ENCODE results near the gene ASNSD1. TPM values are rescaled to one million over a fixed set of nuclear protein-coding genes. Genes with fewer than 3 reads are reported as not detected.
"Not testable (repeated sequence)": the region's sequence is repeated elsewhere in the genome, so short reads cannot be mapped to it uniquely, and the experiment has no call there.

ASNSD1 gene
- total RNA-seq, 1 donor from 2014 or later, result 52.0 TPM

GRCh38 chr2:189654641-189655040, 6.6 kb upstream of the ASNSD1 start:
- intact Hi-C loops (cut with micrococcal nuclease), result no loop called here
- Mint-ChIP-seq H3K27ac (no peak overlapping the region), H3K4me1 (ENCODE audit: low read depth) (peaks cover 22% of the 10 kb centered on the region), H3K9me3 (peaks cover 21% of the 10 kb centered on the region), H3K36me3 (ENCODE audit: low read depth) (peaks cover 14% of the 10 kb centered on the region), H3K4me3 (ENCODE audit: low read depth) (no peak overlapping the region), H3K27me3 (ENCODE audit: low read depth) (no peaks in the 10 kb centered on the region)
- no peak for DNase-seq (ENCODE audit: low spot score)

GRCh38 chr2:189657867-189658266, 3.4 kb upstream of the ASNSD1 start:
- intact Hi-C loops (cut with micrococcal nuclease), result no loop called here
- peaks cover 5% of the 10 kb centered on the region for H3K9me3 Mint-ChIP-seq
- peak overlapping the region; percentile 71 for H3K27ac Mint-ChIP-seq
- H3K36me3 Mint-ChIP-seq (ENCODE audit: low read depth), result no peaks in the 10 kb centered on the region
- peaks cover 27% of the 10 kb centered on the region for H3K4me1 Mint-ChIP-seq (ENCODE audit: low read depth)
- peak; percentile 65 for DNase-seq (ENCODE audit: low spot score)
- H3K27me3 Mint-ChIP-seq (ENCODE audit: low read depth), result no peaks in the 10 kb centered on the region
- H3K4me3 Mint-ChIP-seq (ENCODE audit: low read depth), result no peak overlapping the region

DNA sequence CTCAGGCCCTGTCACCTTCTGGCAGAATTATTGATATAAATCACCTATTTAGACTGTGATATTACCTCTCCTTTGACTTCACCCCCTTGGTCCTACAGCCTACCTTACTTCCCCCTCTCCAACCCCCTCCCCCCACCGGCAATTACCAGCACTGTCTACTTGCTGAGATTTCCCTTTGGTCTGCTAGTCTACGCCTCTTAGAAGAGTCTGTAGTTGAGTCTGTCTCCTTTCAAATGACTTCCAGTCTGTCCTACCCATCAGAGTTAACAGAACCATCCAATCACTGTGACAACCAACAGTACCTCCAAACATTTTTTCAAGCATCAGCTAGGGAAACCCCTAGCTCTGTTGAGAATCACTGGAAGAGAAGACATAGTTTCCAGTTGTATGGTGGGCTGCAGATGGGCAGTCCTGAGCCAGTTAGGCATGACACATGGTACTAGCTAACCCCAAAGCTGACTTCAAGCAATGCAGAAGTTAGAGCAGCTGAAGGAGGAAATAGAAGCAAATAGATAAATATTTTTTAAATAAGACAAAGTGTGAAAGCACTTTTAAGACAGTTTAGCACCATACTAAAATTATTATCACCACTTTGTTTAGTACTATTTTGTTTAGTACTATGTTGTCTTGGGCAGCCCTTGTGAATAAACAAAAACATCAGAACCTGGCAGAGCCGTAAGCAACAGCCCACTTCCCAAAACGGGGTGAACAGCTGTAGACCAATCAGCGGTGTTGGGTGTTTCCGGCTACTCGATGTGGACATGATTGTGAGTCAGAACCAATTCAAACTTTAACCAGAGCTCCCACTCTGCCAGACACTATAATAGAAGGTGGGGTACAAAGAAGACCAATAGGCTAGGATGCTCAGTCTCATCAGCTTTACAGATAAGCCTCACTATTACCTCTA, 2.7 kb upstream of the ASNSD1 start:
- no peak for DNase-seq (ENCODE audit: low spot score)
- H3K36me3 Mint-ChIP-seq (ENCODE audit: low read depth), result peaks cover 2% of the 10 kb centered on the region
- H3K27ac Mint-ChIP-seq, result peak overlapping the region; percentile 71
- peaks cover 29% of the 10 kb centered on the region for H3K4me1 Mint-ChIP-seq (ENCODE audit: low read depth)
- H3K9me3 Mint-ChIP-seq, result peaks cover 5% of the 10 kb centered on the region
- H3K4me3 Mint-ChIP-seq (ENCODE audit: low read depth), result peak overlapping the region; percentile 2
- intact Hi-C loops (cut with micrococcal nuclease), result no loop called here
- H3K27me3 Mint-ChIP-seq (ENCODE audit: low read depth), result no peaks in the 10 kb centered on the region

DNA sequence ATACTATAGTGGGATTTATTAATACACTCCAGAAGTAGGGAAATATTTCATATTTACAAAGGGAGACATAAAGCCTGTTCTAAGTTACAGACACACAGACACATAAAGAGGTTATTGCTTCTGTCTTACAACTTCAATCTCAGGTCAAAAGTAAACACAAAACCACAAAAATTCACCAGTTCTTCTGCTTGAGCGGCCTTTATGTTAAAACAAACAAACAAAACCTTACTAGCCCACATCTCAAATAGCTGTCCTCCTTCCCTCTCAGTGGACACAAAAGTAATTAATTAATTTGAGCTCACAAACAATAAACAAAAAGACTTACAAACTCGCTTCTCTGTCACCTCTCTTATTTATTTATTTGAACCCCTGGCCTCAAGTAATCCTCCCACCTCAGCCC, 1.5 kb upstream of the ASNSD1 start:
- H3K27ac Mint-ChIP-seq, result no peak overlapping the region
- DNase-seq (ENCODE audit: low spot score), result no peak
- no peaks in the 10 kb centered on the region for H3K9me3 Mint-ChIP-seq
- intact Hi-C loops (cut with micrococcal nuclease), result loop anchor here (2.0 to 5.0 kb wide), 2 partner anchors 411 to 658 kb away; partner anchors contain the start of gene HIBCH
- peaks cover 13% of the 10 kb centered on the region for H3K36me3 Mint-ChIP-seq (ENCODE audit: low read depth)
- H3K27me3 Mint-ChIP-seq (ENCODE audit: low read depth), result no peaks in the 10 kb centered on the region
- H3K4me3 Mint-ChIP-seq (ENCODE audit: low read depth), result no peak overlapping the region
- peaks cover 38% of the 10 kb centered on the region for H3K4me1 Mint-ChIP-seq (ENCODE audit: low read depth)

GRCh38 chr2:189660803-189661147, 484 bp upstream of the ASNSD1 start:
- intact Hi-C loops (cut with micrococcal nuclease), result loop anchor here (1.0 to 5.0 kb wide), 8 partner anchors 14 to 657 kb away; partner anchors contain the start of genes ANKAR, HIBCH, ORMDL1 and OSGEPL1
- no peaks in the 10 kb centered on the region for H3K9me3 Mint-ChIP-seq
- no peak overlapping the region for H3K4me3 Mint-ChIP-seq (ENCODE audit: low read depth)
- no peaks in the 10 kb centered on the region for H3K27me3 Mint-ChIP-seq (ENCODE audit: low read depth)
- DNase-seq (ENCODE audit: low spot score), result no peak
- H3K27ac Mint-ChIP-seq, result no peak overlapping the region
- peaks cover 18% of the 10 kb centered on the region for H3K36me3 Mint-ChIP-seq (ENCODE audit: low read depth)
- peaks cover 41% of the 10 kb centered on the region for H3K4me1 Mint-ChIP-seq (ENCODE audit: low read depth)

DNA sequence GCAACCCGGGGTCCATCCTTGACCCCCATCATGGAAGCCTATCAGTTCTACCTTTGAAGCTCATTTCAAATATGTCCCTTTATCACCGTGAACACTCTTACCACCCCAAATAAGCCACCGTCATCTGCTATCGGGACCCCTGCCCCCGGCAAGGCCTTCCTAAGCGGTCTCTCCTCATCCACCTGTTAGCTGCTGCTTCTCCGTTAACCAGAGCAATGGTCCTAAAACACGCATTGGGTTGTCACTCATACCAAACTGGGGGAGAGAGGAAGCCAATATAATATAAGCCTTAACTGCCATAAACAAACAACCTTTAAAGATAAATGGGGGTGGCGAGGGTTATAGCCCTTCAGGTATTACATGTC, 680 bp downstream of the ASNSD1 start:
- Mint-ChIP-seq H3K4me1 (ENCODE audit: low read depth) (peaks cover 36% of the 10 kb centered on the region), H3K4me3 (ENCODE audit: low read depth) (no peak overlapping the region), H3K27ac (no peak overlapping the region), H3K27me3 (ENCODE audit: low read depth) (no peaks in the 10 kb centered on the region), H3K9me3 (no peaks in the 10 kb centered on the region), H3K36me3 (ENCODE audit: low read depth) (peaks cover 29% of the 10 kb centered on the region)
- intact Hi-C loops (cut with micrococcal nuclease), result loop anchor here (1.0 to 5.0 kb wide), 8 partner anchors 12 to 655 kb away; partner anchors contain the start of genes ANKAR, HIBCH, ORMDL1 and OSGEPL1
- no peak for DNase-seq (ENCODE audit: low spot score)

DNA sequence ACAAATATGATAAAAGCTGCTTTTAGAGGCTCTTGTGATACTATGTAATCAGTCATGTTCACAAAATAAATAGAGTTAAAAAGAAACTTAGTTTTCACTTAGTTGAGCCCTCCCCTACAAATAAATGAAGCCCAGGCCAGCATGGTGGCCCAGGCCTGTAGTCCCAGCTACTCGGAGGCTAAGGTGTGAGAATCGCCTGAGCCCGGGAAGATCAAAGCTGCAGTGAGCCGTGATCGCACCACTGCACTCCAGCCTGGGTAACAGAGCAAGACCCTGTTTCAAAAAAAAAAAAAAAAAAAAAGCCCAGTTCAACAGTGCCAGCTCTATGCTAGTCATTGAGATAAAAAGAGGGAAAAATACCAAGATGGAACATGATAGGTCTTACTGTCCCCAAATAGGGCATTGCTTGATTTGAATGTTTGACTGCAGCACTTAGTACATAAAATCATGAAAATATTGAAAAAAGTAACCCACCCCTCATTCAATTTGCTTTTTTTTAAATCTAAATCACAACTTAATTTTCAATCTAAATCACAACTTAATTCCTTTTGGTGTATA, 1.5 kb downstream of the ASNSD1 start:
- Mint-ChIP-seq H3K27ac (peak overlapping the region; percentile 15), H3K4me1 (ENCODE audit: low read depth) (peaks cover 33% of the 10 kb centered on the region), H3K4me3 (ENCODE audit: low read depth) (no peak overlapping the region), H3K27me3 (ENCODE audit: low read depth) (no peaks in the 10 kb centered on the region), H3K36me3 (ENCODE audit: low read depth) (peaks cover 37% of the 10 kb centered on the region), H3K9me3 (no peaks in the 10 kb centered on the region)
- DNase-seq (ENCODE audit: low spot score), result no peak
- intact Hi-C loops (cut with micrococcal nuclease), result loop anchor here (5.0 kb wide), 1 partner anchor 655 kb away; the partner anchor contains the start of gene HIBCH

- not testable (repeated sequence) for H3K9me3 Mint-ChIP-seq; DNase-seq (ENCODE audit: low spot score); H3K27me3 Mint-ChIP-seq (ENCODE audit: low read depth); H3K27ac Mint-ChIP-seq
- peaks cover 29% of the 10 kb centered on the region for H3K4me1 Mint-ChIP-seq (ENCODE audit: low read depth)
- H3K36me3 Mint-ChIP-seq (ENCODE audit: low read depth), result peaks cover 43% of the 10 kb centered on the region
- intact Hi-C loops (cut with micrococcal nuclease), result loop anchor here (5.0 kb wide), 1 partner anchor 654 kb away; the partner anchor contains the start of gene HIBCH
- peak overlapping the region; percentile 40 for H3K4me3 Mint-ChIP-seq (ENCODE audit: low read depth)
These were observed 2.1 kb downstream of the ASNSD1 start for GRCh38 chr2:189663319-189663718.

DNA sequence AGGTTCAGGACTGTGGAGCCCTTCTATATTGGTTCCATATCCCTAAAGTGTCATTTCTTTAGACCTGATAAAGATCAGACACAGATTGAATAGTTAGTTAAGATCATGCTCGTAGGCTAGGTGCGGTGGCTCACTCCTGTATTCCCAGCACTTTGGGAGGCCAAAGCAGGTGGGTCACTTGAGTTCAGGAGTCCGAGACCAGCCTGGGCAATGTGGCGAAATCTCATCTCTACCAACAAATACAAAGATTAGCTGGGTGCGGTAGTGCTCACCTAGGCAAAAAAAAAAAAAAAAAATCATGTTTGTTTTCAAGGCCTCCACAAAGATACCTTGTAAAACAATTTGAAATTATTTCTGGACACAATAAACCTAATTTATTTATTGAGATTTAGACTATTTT, 8.7 kb downstream of the ASNSD1 start:
- peaks cover 67% of the 10 kb centered on the region for H3K36me3 Mint-ChIP-seq (ENCODE audit: low read depth)

GRCh38 chr2:189673661-189674373, 12.6 kb downstream of the ASNSD1 start:
- H3K36me3 Mint-ChIP-seq (ENCODE audit: low read depth), result peaks cover 61% of the 10 kb centered on the region
- peaks cover 15% of the 10 kb centered on the region for H3K9me3 Mint-ChIP-seq
- intact Hi-C loops (cut with micrococcal nuclease), result loop anchor here (1.0 to 10.0 kb wide), 4 partner anchors 13 to 861 kb away; partner anchors contain the start of genes ASNSD1, NEMP2 and OSGEPL1
- peak overlapping the region; percentile 59 for H3K27ac Mint-ChIP-seq
- H3K4me1 Mint-ChIP-seq (ENCODE audit: low read depth), result peaks cover 24% of the 10 kb centered on the region
- H3K27me3 Mint-ChIP-seq (ENCODE audit: low read depth), result no peaks in the 10 kb centered on the region
- no peak for DNase-seq (ENCODE audit: low spot score)
- H3K4me3 Mint-ChIP-seq (ENCODE audit: low read depth), result peak overlapping the region; percentile 57

More for the DNA sequence above, 8.7 kb downstream of the ASNSD1 start:
- Mint-ChIP-seq H3K27me3 (ENCODE audit: low read depth) (no peaks in the 10 kb centered on the region), H3K9me3 (no peaks in the 10 kb centered on the region), H3K27ac (no peak overlapping the region), H3K4me3 (ENCODE audit: low read depth) (no peak overlapping the region), H3K4me1 (ENCODE audit: low read depth) (peaks cover 23% of the 10 kb centered on the region)
- intact Hi-C loops (cut with micrococcal nuclease), result loop anchor here (10.0 kb wide), 1 partner anchor 865 kb away; the partner anchor contains the start of gene NEMP2
- no peak for DNase-seq (ENCODE audit: low spot score)

DNA sequence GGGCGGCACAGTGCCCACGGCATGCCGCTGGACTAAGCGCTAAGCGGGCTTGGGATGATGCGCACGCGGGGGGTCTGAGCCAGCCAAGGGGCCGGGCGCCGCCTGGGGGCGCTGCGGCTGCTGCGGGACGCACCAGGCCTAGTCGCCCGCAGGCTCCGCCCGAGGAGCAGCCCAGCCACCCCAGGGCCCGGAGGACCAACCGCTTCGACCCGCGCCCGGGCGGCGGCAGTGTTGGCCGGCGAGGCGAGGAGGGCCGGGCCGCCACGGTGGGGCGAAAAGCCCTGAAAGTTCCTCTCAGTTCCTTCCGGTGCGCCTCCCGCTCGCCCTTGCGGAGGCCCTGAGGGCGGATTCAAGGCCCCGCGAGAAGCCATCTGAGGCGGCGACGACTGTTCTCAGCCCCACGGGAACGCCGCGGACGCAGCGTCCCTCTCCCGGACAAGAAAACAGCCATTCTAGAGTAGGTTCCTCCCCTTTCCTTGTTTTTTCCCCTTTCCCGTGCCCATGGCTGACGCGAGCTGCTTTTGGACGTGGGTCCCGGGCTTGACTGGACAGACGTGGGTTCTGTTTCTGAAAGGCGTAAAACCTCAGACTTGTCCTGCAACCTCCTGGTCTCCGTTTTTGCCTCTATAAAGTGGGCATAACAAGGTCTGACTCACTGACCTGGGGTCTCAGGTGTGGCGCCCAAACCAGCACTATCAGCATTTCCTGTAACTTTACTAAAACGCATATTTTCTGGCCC, 13.3 kb downstream of the ASNSD1 start, which contains the start of gene ANKAR:
Gene ANKAR (plus strand): TSS at position 297 of the 739 bp plus-strand sequence. CDS start 1,821 bp downstream, outside the sequence.
- Mint-ChIP-seq H3K36me3 (ENCODE audit: low read depth) (peaks cover 58% of the 10 kb centered on the region), H3K27ac (peak within 1 kb of the TSS; percentile 95), H3K4me1 (ENCODE audit: low read depth) (peaks cover 22% of the 10 kb centered on the region), H3K27me3 (ENCODE audit: low read depth) (no peaks in the 10 kb centered on the region), H3K9me3 (peaks cover 21% of the 10 kb centered on the region), H3K4me3 (ENCODE audit: low read depth) (peak within 1 kb of the TSS; percentile 88)
- intact Hi-C loops (cut with micrococcal nuclease), result loop anchor here (1.0 to 10.0 kb wide), 4 partner anchors 13 to 860 kb away; partner anchors contain the start of genes ASNSD1, NEMP2 and OSGEPL1
- DNase-seq (ENCODE audit: low spot score), result peak; percentile 73

GRCh38 chr2:189676471-189676870, 15.2 kb downstream of the ASNSD1 start:
- intact Hi-C loops (cut with micrococcal nuclease), result loop anchor here (10.0 kb wide), 1 partner anchor 858 kb away; the partner anchor contains the start of gene NEMP2
- Mint-ChIP-seq H3K36me3 (ENCODE audit: low read depth) (peaks cover 68% of the 10 kb centered on the region), H3K27ac (no peak overlapping the region), H3K27me3 (ENCODE audit: low read depth) (no peaks in the 10 kb centered on the region), H3K4me3 (ENCODE audit: low read depth) (no peak overlapping the region), H3K9me3 (peaks cover 21% of the 10 kb centered on the region), H3K4me1 (ENCODE audit: low read depth) (peaks cover 32% of the 10 kb centered on the region)
- no peak for DNase-seq (ENCODE audit: low spot score)

Measured in activated T-helper 2 cell treated with anti-CD3 and anti-CD28 coated beads, Interferon-gamma antibody, Interleukin-2, Interleukin-4, amounts not matched to agents 10 μg/mL and 5 μg/mL and 100 μg/mL, durations not matched to agents 14 hours and 24 hours and 36 hours (primary cell).